GM12878 (cell line): Measurements from ENCODE around the gene ZFAND2B. TPM values are rescaled to one million over a fixed set of nuclear protein-coding genes. Genes with fewer than 3 reads are reported as not detected.

Experiments
- ATAC-seq: fragments of 200-7000 bp; cut with Tn5 transposase; 3 replicates; pipeline ENCODE4 v1.9.1; 2020; ENCODE audit warnings: mild to moderate bottlenecking, moderate library complexity
- BruUV-seq: library from RNA; stranded (reverse); fragments of 400-500 nt; replicated peaks from 2 replicates; lab custom pipeline; 2021; lab: Mats Ljungman, UMichigan
- CTCF ChIA-PET: fragments of 300-600 bp; sonication (Branson Sonifier 250); formaldehyde crosslinking; extraction: SDS; loops from one replicate; lab custom pipeline; 2021; ENCODE audit warnings: inconsistent platforms; lab: Yijun Ruan, JAX
- POLR2A ChIA-PET: fragments of 350-600 bp; formaldehyde crosslinking; extraction: SDS; loops from one replicate; lab custom pipeline; 2021; ENCODE audit warnings: inconsistent platforms; lab: Charles Lee
- RAD21 ChIA-PET: fragments of 300-600 bp; sonication (Branson Sonifier 250); formaldehyde crosslinking; loops from one replicate; lab custom pipeline; 2023; ENCODE audit warnings: antibody characterized with exemption; ENCODE audit not compliant: unreplicated experiment; lab: Charles Lee
- SMC1A ChIA-PET: fragments of 300-600 bp; sonication (Branson Sonifier 250); formaldehyde crosslinking; loops from one replicate; lab custom pipeline; 2023; ENCODE audit not compliant: unreplicated experiment, uncharacterized antibody; lab: Charles Lee
- DNase-seq: peaks from one replicate; pipeline ENCODE4 v3.0.0-alpha.2; 2011; ENCODE audit warnings: low read depth, low spot score
- FAIRE-seq: peaks from 3 replicates; lab custom pipeline; 2011; peaks lifted over from hg19 to GRCh38; lab: Jason Lieb, UNC
- H2AFZ ChIP-seq: 2 replicates; pipeline ENCODE4 v1.6.0; 2011; ENCODE audit warnings: low read depth, low read length, control low read depth; ENCODE audit not compliant: control insufficient read depth
- H3K27ac ChIP-seq: 2 replicates; pipeline ENCODE4 v1.5.1; 2011; ENCODE audit warnings: control low read depth; ENCODE audit not compliant: control insufficient read depth, insufficient read depth
- H3K27me3 ChIP-seq, 2 experiments: replicated peaks in 1 of 2; 2 replicates each; pipeline versions ENCODE4 v1.6.0 to v1.6.1; 2011; ENCODE audit warnings: low read length in 1 of 2; ENCODE audit not compliant: control insufficient read depth in 2 of 2, insufficient read depth in 2 of 2
- H3K36me3 ChIP-seq, 2 experiments: 2 replicates each; pipeline ENCODE4 v1.5.1; 2011; ENCODE audit warnings: low read length in 1 of 2; ENCODE audit not compliant: control insufficient read depth in 2 of 2, insufficient read depth in 2 of 2
- H3K4me1 ChIP-seq: 2 replicates; pipeline ENCODE4 v1.6.1; 2011; ENCODE audit warnings: mild to moderate bottlenecking, low read length, moderate library complexity, mixed read lengths; ENCODE audit not compliant: control insufficient read depth, insufficient read depth
- H3K4me2 ChIP-seq: 2 replicates; pipeline ENCODE4 v1.6.0; 2011; ENCODE audit warnings: control low read depth; ENCODE audit not compliant: control insufficient read depth, insufficient read depth
- H3K4me3 ChIP-seq: fragments of 200-600 bp; sonication (generic); 2 replicates; pipeline ENCODE4 v1.5.1; 2016
- H3K79me2 ChIP-seq: 2 replicates; pipeline ENCODE4 v1.6.0; 2011; ENCODE audit warnings: low read length; ENCODE audit not compliant: control insufficient read depth, insufficient read depth
- H3K9ac ChIP-seq: 2 replicates; pipeline ENCODE4 v1.8.0; 2011; ENCODE audit warnings: low read length, control low read depth, mixed read lengths; ENCODE audit not compliant: control insufficient read depth, insufficient read depth
- H3K9me3 ChIP-seq: replicated peaks from 3 replicates; pipeline ENCODE4 v1.5.1; 2011; ENCODE audit warnings: mild to moderate bottlenecking, low read length; ENCODE audit not compliant: control insufficient read depth, insufficient read depth
- H4K20me1 ChIP-seq: 2 replicates; pipeline ENCODE4 v1.6.0; 2011; ENCODE audit not compliant: control insufficient read depth, insufficient read depth
- CEBPZ ChIP-seq: fragments of 150-350 bp; IDR thresholded peaks from 2 replicates; pipeline ENCODE4 v1.6.1; 2016; ENCODE audit warnings: low read depth, low read length
- E4F1 ChIP-seq: fragments of 450-650 bp; IDR thresholded peaks from 2 replicates; pipeline ENCODE4 v1.6.1; 2018; ENCODE audit warnings: borderline replicate concordance, mild to moderate bottlenecking; ENCODE audit not compliant: partially characterized antibody
- IKZF2 ChIP-seq, 2 experiments: fragments of 450-650 bp; IDR thresholded peaks; 2 replicates each; pipeline ENCODE4 v1.6.1; 2017; ENCODE audit warnings: mild to moderate bottlenecking in 2 of 2, moderate library complexity in 2 of 2
- KDM1A ChIP-seq: fragments of 200-600 bp; sonication (generic); IDR thresholded peaks from 2 replicates; pipeline ENCODE4 v1.6.1; 2016; ENCODE audit warnings: borderline replicate concordance
- MYC ChIP-seq: IDR thresholded peaks from 2 replicates; pipeline ENCODE4 v1.6.1; 2011; ENCODE audit warnings: mild to moderate bottlenecking, low read length, moderate library complexity, inconsistent platforms; ENCODE audit not compliant: insufficient read depth, insufficient replicate concordance, insufficient read length, severe bottlenecking
- PRDM15 ChIP-seq: fragments of 450-650 bp; formaldehyde crosslinking; IDR thresholded peaks from 2 replicates; pipeline ENCODE4 v1.4.0; 2020; ENCODE audit warnings: mild to moderate bottlenecking, moderate library complexity
- RBBP5 ChIP-seq: fragments of 200-600 bp; sonication (generic); conservative IDR thresholded peaks from 2 replicates; pipeline ENCODE4 v1.6.1; 2016
- RCOR1 ChIP-seq: conservative IDR thresholded peaks from 2 replicates; pipeline ENCODE4 v1.6.1; 2012; ENCODE audit warnings: low read depth, low read length, improper control_type of control experiment
- RUNX3 ChIP-seq: IDR thresholded peaks from 2 replicates; pipeline ENCODE4 v1.6.1; 2012; ENCODE audit warnings: low read length, inconsistent platforms
- TAF1 ChIP-seq: IDR thresholded peaks from 2 replicates; pipeline ENCODE4 v1.6.1; 2011; ENCODE audit warnings: mild to moderate bottlenecking, low read depth, low read length, borderline replicate concordance
- TBL1XR1 ChIP-seq: IDR thresholded peaks from 2 replicates; pipeline ENCODE4 v1.6.1; 2012; ENCODE audit warnings: low read depth, low read length, improper control_type of control experiment
- TCF12 ChIP-seq: IDR thresholded peaks from 2 replicates; pipeline ENCODE4 v1.6.1; 2011; ENCODE audit warnings: low read depth, mild to moderate bottlenecking, low read length
- WGBS: methylation state at CpG from one replicate; pipeline ENCODE4 v1.1.6; 2016; ENCODE audit warnings: low lambda C conversion rate; ENCODE audit not compliant: insufficient replicate concordance, insufficient coverage; ENCODE audit errors: missing lambda C conversion rate; 5-methylcytosine and 5-hydroxymethylcytosine counted together
- in situ Hi-C: fragments of 300-500 bp; cut with MboI; formaldehyde crosslinking; loops from 9 replicates; pipeline ENCODE4 v1.14.3; 2018; ENCODE audit warnings: mixed read lengths
- intact Hi-C: fragments of 100-400 bp; cut with micrococcal nuclease; formaldehyde crosslinking; loops from one replicate; pipeline ENCODE4 v1.14.2; 2022; ENCODE audit not compliant: unreplicated experiment
- polyA plus RNA-seq, 11 experiments: library from polyadenylated mRNA; depleted of rRNA in 4 of 11; unstranded in 6 of 11; stranded (reverse) in 5 of 11; fragments of >200 nt; fragmentation: Nextera tagmentation in 4 of 11; fragmentation: Illumina TruSeq in 1 of 11; extraction: Ambion mirVana in 4 of 11; extraction: Trizol in 1 of 11; gene quantifications; 1 replicate in 1 of 11; 2 replicates in 10 of 11; pipeline versions ENCODE4 v1.2.1 to v1.2.3, GENCODE V29; 2011 to 2016; ENCODE audit warnings: inconsistent platforms in 2 of 11, missing spikeins in 2 of 11, low read depth in 1 of 11
- total RNA-seq, 4 experiments: library from RNA; depleted of rRNA in 3 of 4; stranded (reverse); fragments of >200 nt in 3 of 4; fragmentation: Illumina TruSeq in 1 of 4; extraction: Trizol in 1 of 4; gene quantifications; 2 replicates each; pipeline versions ENCODE4 v1.2.1 to v1.2.3, GENCODE V29; 2013 to 2021

The ZFAND2B gene
- total and polyA plus RNA-seq, 10 of the 15 experiments (the other 5 are each of a cell fraction or from before 2014, with no cell fraction given), result 5.4 to 28.1 (median 22.4) TPM

GRCh38 chr2:219173176-219173575 is 33.4 kb upstream of the ZFAND2B start:
- TF ChIP-seq PRDM15 (no peak), MYC (no peak), RCOR1 (no peak), TBL1XR1 (no peak), RUNX3 (no peak), E4F1 (no peak), KDM1A (no peak), TAF1 (no peak), RBBP5 (no peak), CEBPZ (no peak), IKZF2 (IDR thresholded peaks at IDR 0.05) (no peak), TCF12 (no peak)
- TF ChIP-seq, all 136 proteins: peak for 0
- 71% methylated on average over 6 of the region's 6 CpGs for WGBS
- no peak overlapping the region for H3K4me3 ChIP-seq
- H3K9ac ChIP-seq, result no peak overlapping the region
- no peak overlapping the region for H3K4me2 ChIP-seq
- RAD21 ChIA-PET, result interaction anchor here (1.4 to 4.1 kb wide), 2 partner anchors 36 to 123 kb away, joined by 3 to 33 read pairs; no protein-coding TSS in a partner anchor
- no peaks in the 10 kb centered on the region for H4K20me1 ChIP-seq
- SMC1A ChIA-PET, result interaction anchor here (0.7 to 1.4 kb wide), 4 partner anchors 16 to 122 kb away, joined by 3 to 6 read pairs (median 3); partner anchors contain the start of gene DNAJB2
- no TSS peak for BruUV-seq
- H3K79me2 ChIP-seq, result peaks cover 19% of the 10 kb centered on the region
- DNase-seq (no peak), FAIRE-seq (no peak), ATAC-seq (no peak)
- CTCF ChIA-PET, result interaction anchor here (0.5 to 5.6 kb wide), 6 partner anchors 11 to 344 kb away, joined by 3 to 48 read pairs (median 4); partner anchors contain the start of gene DNAJB2
- peaks cover 4 to 9% of the 10 kb centered on the region in 2 experiments for H3K36me3 ChIP-seq
- intact Hi-C loops (no loop called here), in situ Hi-C loops (loop anchor here (5.0 kb wide), 1 partner anchor 34 kb away; the partner anchor contains the start of gene ZFAND2B)
- POLR2A ChIA-PET, result interaction anchor here (5.0 kb wide), 1 partner anchor 34 kb away, joined by 47 read pairs; the partner anchor contains the start of gene ZFAND2B
- no peaks in the 10 kb centered on the region; the same call in 1 of the 2 replicates for H3K4me1 ChIP-seq
- H3K27ac ChIP-seq, result no peak overlapping the region
- H3K9me3 ChIP-seq, result no peaks in the 10 kb centered on the region
- H3K27me3 ChIP-seq, result no peaks in the 10 kb centered on the region
- H2AFZ ChIP-seq, result no peak overlapping the region
